ENCODE data around the gene ATP8B4. TPM values are rescaled to one million over a fixed set of nuclear protein-coding genes. Genes with fewer than 3 reads are reported as not detected.

Gene ATP8B4
- total RNA-seq, 2 experiments from 2014 or later: 0.31 TPM; not detected in 1

DNA sequence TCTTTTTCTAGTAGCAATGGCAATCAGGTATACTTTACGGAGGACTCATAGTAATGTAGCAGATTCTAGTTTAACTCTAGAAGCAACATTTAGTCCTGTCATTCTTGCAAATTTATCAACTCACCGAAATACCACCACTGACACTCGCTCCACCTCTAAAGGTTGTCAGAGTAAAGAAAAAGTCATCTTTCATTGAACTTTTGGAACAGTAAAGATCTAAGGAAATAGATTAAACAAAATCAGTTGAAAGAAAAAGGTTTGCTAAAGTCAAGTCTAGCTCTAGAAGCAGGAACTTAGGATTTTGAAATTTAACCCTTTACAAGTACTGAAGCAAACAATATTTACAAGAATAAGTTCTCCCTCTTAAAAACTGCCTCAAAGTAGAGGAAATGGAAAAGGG is 8.7 kb downstream of the ATP8B4 start:
- no peak overlapping the region for H3K4me3 ChIP-seq (ENCODE audit: low read length)
- TF ChIP-seq, protein P1, sequence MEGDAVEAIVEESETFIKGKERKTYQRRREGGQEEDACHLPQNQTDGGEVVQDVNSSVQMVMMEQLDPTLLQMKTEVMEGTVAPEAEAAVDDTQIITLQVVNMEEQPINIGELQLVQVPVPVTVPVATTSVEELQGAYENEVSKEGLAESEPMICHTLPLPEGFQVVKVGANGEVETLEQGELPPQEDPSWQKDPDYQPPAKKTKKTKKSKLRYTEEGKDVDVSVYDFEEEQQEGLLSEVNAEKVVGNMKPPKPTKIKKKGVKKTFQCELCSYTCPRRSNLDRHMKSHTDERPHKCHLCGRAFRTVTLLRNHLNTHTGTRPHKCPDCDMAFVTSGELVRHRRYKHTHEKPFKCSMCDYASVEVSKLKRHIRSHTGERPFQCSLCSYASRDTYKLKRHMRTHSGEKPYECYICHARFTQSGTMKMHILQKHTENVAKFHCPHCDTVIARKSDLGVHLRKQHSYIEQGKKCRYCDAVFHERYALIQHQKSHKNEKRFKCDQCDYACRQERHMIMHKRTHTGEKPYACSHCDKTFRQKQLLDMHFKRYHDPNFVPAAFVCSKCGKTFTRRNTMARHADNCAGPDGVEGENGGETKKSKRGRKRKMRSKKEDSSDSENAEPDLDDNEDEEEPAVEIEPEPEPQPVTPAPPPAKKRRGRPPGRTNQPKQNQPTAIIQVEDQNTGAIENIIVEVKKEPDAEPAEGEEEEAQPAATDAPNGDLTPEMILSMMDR (IDR thresholded peaks at IDR 0.05): no peak
- no peak overlapping the region for H3K27ac Mint-ChIP-seq
- DNase-seq (no peak), ATAC-seq (ENCODE audit: poor library complexity) (no peak)
- no peaks in the 10 kb centered on the region for H3K27me3 ChIP-seq (ENCODE audit: control insufficient read depth in 1 of 2, insufficient read depth in 2 of 2, low read length in 2 of 2)
- H3K4me3 Mint-ChIP-seq: no peak overlapping the region
- intact Hi-C loops (cut with DNase I, micrococcal nuclease): no loop called here
- no peaks in the 10 kb centered on the region for H3K9me3 Mint-ChIP-seq
- H3K36me3 ChIP-seq (ENCODE audit: insufficient read depth, low read length): no peaks in the 10 kb centered on the region
- CTCF ChIA-PET: no interaction called here
- H3K4me1 ChIP-seq (ENCODE audit: insufficient read depth, low read length): peaks cover 11% of the 10 kb centered on the region
- POLR2A ChIA-PET: no interaction called here
- H3K4me1 Mint-ChIP-seq (ENCODE audit: low read depth): peaks cover 40% of the 10 kb centered on the region
- H3K36me3 Mint-ChIP-seq (ENCODE audit: low read depth): no peaks in the 10 kb centered on the region
- no peaks in the 10 kb centered on the region for H3K9me3 ChIP-seq (ENCODE audit: control insufficient read depth in 1 of 2, insufficient read depth in 1 of 2, low read length in 2 of 2)
- H3K27ac ChIP-seq (ENCODE audit: low read depth in 1 of 2, low read length in 2 of 2): no peak overlapping the region
- H3K27me3 Mint-ChIP-seq: peaks cover 6% of the 10 kb centered on the region

DNA sequence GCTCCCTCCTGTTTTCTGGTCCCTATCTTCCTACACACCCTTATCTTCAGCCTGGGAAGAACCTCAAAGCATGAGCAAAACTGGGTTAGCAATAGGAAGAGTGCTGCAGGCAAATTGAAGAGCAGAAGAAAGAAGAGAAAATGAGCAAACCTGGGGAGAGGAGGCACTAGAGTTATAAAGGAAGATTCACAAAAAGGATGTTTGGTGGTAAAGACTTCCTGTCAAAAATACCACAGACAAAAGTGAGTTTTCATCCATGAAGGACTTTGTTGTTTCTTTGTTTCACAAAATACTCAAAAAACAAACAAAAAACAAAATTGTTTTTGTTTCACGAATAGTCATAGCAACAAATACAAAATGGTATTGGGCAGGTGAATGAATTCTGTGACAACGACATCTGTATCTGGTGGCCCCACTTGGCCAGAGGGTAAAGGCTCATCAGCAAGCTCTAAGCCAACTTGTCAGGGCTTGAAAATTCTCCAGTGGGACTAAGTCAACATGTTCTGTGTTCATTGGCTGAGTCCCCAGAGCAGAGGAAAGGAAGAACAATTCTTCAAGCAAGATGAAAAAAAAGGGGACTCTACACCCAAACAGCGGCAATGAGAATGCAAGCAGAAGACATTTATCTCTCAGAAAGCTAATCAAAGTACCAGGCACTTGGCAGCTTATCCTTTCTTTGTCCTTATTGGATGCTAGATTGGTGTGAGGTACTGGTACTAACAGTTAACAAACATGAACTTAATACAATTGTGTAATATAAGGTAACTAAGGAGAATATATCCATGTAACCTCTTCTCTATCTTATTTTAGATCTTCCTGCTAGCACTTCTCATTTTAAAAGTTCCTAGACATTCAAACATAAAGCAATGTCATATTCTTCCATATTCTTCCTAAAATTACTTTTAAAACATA is 9.7 kb downstream of the ATP8B4 start:
- DNase-seq (peak in 1 of 14 experiments; percentile 18), ATAC-seq (ENCODE audit: poor library complexity) (no peak)
- Histone ChIP-seq H3K4me3 (ENCODE audit: low read length) (no peak overlapping the region), H3K27me3 (ENCODE audit: control insufficient read depth in 1 of 2, insufficient read depth in 2 of 2, low read length in 2 of 2) (no peaks in the 10 kb centered on the region), H3K4me1 (ENCODE audit: insufficient read depth, low read length) (peaks cover 11% of the 10 kb centered on the region), H3K27ac (ENCODE audit: low read depth in 1 of 2, low read length in 2 of 2) (no peak overlapping the region), H3K9me3 (ENCODE audit: control insufficient read depth in 1 of 2, insufficient read depth in 1 of 2, low read length in 2 of 2) (no peaks in the 10 kb centered on the region), H3K36me3 (ENCODE audit: insufficient read depth, low read length) (no peaks in the 10 kb centered on the region)
- Mint-ChIP-seq H3K36me3 (ENCODE audit: low read depth) (no peaks in the 10 kb centered on the region), H3K4me1 (ENCODE audit: low read depth) (peaks cover 40% of the 10 kb centered on the region), H3K27ac (no peak overlapping the region), H3K9me3 (no peaks in the 10 kb centered on the region), H3K27me3 (peaks cover 4% of the 10 kb centered on the region), H3K4me3 (no peak overlapping the region)
- ChIA-PET POLR2A (no interaction called here), CTCF (interaction anchor here (0.6 to 1.4 kb wide), 2 partner anchors 10 to 43 kb away, joined by 3 read pairs; partner anchors contain the start of gene ATP8B4)
- intact Hi-C loops (cut with DNase I, micrococcal nuclease): no loop called here
- TF ChIP-seq, protein P1 (IDR thresholded peaks at IDR 0.05): no peak

DNA sequence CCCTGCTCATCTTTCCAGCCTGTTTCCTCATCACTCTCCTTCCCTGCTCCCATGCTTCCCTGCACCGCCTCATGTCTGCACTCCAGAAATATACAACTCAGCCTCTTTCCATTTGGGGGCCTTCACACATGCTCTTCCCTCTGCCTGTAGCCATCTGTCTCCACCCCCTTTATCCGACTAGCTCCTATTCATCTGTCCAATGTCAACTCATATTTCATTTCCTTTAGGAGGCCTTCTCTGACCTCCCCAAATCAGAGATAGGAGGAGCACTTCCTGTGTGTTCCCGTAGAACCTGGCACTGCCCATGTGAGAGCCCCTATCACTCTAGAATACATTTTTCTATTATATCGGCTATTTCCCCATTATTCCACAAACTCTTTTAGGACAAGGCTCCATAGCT is 10.6 kb downstream of the ATP8B4 start:
- TF ChIP-seq, protein P1 (IDR thresholded peaks at IDR 0.05): no peak
- H3K27ac Mint-ChIP-seq: no peak overlapping the region
- no peak overlapping the region for H3K4me3 Mint-ChIP-seq
- H3K9me3 ChIP-seq (ENCODE audit: control insufficient read depth in 1 of 2, insufficient read depth in 1 of 2, low read length in 2 of 2): no peaks in the 10 kb centered on the region
- H3K27me3 Mint-ChIP-seq: no peaks in the 10 kb centered on the region
- peaks cover 40% of the 10 kb centered on the region for H3K4me1 Mint-ChIP-seq (ENCODE audit: low read depth)
- H3K4me3 ChIP-seq (ENCODE audit: low read length): no peak overlapping the region
- H3K27ac ChIP-seq (ENCODE audit: low read depth in 1 of 2, low read length in 2 of 2): no peak overlapping the region
- DNase-seq: no peak
- H3K36me3 Mint-ChIP-seq (ENCODE audit: low read depth): no peaks in the 10 kb centered on the region
- no peaks in the 10 kb centered on the region for H3K9me3 Mint-ChIP-seq
- ChIA-PET POLR2A (no interaction called here), CTCF (interaction anchor here (1.4 kb wide), 1 partner anchor 11 kb away, joined by 3 read pairs; the partner anchor contains the start of gene ATP8B4)
- no peak for ATAC-seq (ENCODE audit: poor library complexity)
- peaks cover 11% of the 10 kb centered on the region for H3K4me1 ChIP-seq (ENCODE audit: insufficient read depth, low read length)
- no peaks in the 10 kb centered on the region for H3K27me3 ChIP-seq (ENCODE audit: control insufficient read depth in 1 of 2, insufficient read depth in 2 of 2, low read length in 2 of 2)
- no peaks in the 10 kb centered on the region for H3K36me3 ChIP-seq (ENCODE audit: insufficient read depth, low read length)
- intact Hi-C loops (cut with DNase I, micrococcal nuclease): no loop called here

Data from CD4-positive, alpha-beta T cell (primary cell).